Adrenal gland (tissue), 12 donors: ENCODE measurements around the gene RNF227. TPM values are rescaled to one million over a fixed set of nuclear protein-coding genes. Genes with fewer than 3 reads are reported as not detected.

ENCODE experiments used
- DNase-seq, 7 donors: peaks; one replicate each; pipeline ENCODE4 v3.0.0-alpha.2; 2019 to 2020
- H3K27ac ChIP-seq, 5 donors: fragments of 200-600 bp; sonication (generic) in 4 of 5; 1 replicate in 3 of 5; 2 replicates in 2 of 5; pipeline versions ENCODE4 v1.5.1 to v1.8.0; 2016 to 2020; ENCODE audit warnings: mild to moderate bottlenecking in 1 of 5
- H3K27me3 ChIP-seq: fragments of 200-600 bp; 2 replicates; pipeline ENCODE4 v1.8.0; 2021
- H3K36me3 ChIP-seq, 2 donors: fragments of 200-600 bp; replicated peaks in 1 of 2; 1 replicate in 1 of 2; 2 replicates in 1 of 2; pipeline versions ENCODE4 v1.5.1 to v1.8.0; 2018 to 2022
- H3K4me1 ChIP-seq, 2 donors: fragments of 200-600 bp; replicated peaks in 1 of 2; 1 replicate in 1 of 2; 2 replicates in 1 of 2; pipeline versions ENCODE4 v1.5.1 to v1.8.0; 2018 to 2021
- H3K4me3 ChIP-seq, 4 donors: fragments of 200-600 bp; sonication (generic) in 3 of 4; one replicate each; pipeline ENCODE4 v1.5.1; 2016 to 2018
- H3K9me3 ChIP-seq, 3 donors: fragments of 200-600 bp; sonication (generic) in 1 of 3; replicated peaks in 1 of 3; 1 replicate in 2 of 3; 2 replicates in 1 of 3; pipeline versions ENCODE4 v1.5.1 to v1.8.0; 2016 to 2021
- POLR2A ChIP-seq, 2 donors: fragments of 450-650 bp; IDR thresholded peaks; one replicate each; pipeline ENCODE4 v1.6.1; 2017; ENCODE audit warnings: antibody characterized with exemption in 2 of 2, mild to moderate bottlenecking in 2 of 2, moderate library complexity in 1 of 2
- WGBS, 4 donors: extraction: QIAGEN DNeasy Blood & Tissue Kit in 2 of 4; methylation state at CpG; one replicate each; pipeline versions ENCODE4 v1.1.5 to v1.1.7; 2013 to 2017; 5-methylcytosine and 5-hydroxymethylcytosine counted together
- intact Hi-C, 2 donors: fragments of 100-400 bp; cut with DNase I; formaldehyde crosslinking; loops; one replicate each; pipeline versions ENCODE4 v1.14.1 to v1.15.0; 2022 to 2023
- polyA plus RNA-seq, 3 donors: library from polyadenylated mRNA; stranded (reverse); fragments of 200-250 nt in 2 of 3; fragments of 350-450 nt in 1 of 3; fragmentation: Illumina TruSeq in 1 of 3; extraction: RNeasy Lipid Tissue Mini Kit (QIAGEN cat#74804) in 1 of 3; gene quantifications; one replicate each; pipeline ENCODE4 v1.2.3, GENCODE V29; 2013 to 2014
- total RNA-seq, 9 donors: library from RNA; depleted of rRNA in 4 of 9; stranded (reverse); fragments of >200 nt in 4 of 9; fragments of 120-200 nt in 1 of 9; fragmentation: NEBNext Ultra II Directional in 1 of 9; extraction: Animal tissue kit (Norgen Biotek cat#: 25700) in 1 of 9; gene quantifications; one replicate each; pipeline versions ENCODE4 v1.1.0 to v1.2.4, GENCODE V29; 2013 to 2023
- TF ChIP-seq, protein P1 (sequence below), 6 experiments: fragments of 450-650 bp in 4 of 6; fragments of 200-600 bp in 2 of 6; sonication (generic) in 1 of 6; IDR thresholded peaks; 1 replicate in 5 of 6; 2 replicates in 1 of 6; pipeline versions ENCODE4 v1.5.1 to v1.8.0; 2016 to 2021; ENCODE audit warnings: antibody characterized with exemption in 6 of 6, mild to moderate bottlenecking in 2 of 6, moderate library complexity in 1 of 6
- donor health status: healthy with polysubstance abuse.
- donor health status: Bipolar disorder and iron deficiency.
- donor health status: DM: yes; HTN: yes; CAD: no.
- donor health status: DM: no; HTN: no; CAD: no.
- donor health status: DM: no; HTN: no; CAD: no.
- donor health status: DM: yes; HTN: yes; CAD: no.

The RNF227 gene
- total and polyA plus RNA-seq, 12 donors = 1.1 to 17.3 (median 3.0) TPM

DNA sequence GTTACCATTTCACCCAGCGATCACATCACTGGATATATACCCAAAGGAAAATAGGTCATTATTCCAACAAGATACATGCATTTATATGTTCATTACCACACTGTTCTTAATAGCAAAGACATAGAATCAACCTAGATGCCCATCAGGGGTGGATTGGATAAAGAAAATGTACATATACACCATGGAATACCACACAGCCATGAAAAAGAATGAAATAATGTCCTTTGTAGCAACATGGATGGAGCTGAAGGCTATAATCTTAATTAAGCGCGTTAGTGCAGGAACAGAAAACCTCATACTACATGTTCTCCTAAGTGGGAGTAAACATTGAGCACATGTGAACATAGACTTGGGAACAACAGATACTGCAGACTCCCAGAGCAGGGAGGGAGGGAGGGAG lies 34.5 kb upstream of the RNF227 start:
- no peak overlapping the region for H3K27ac ChIP-seq
- no peak overlapping the region for H3K4me3 ChIP-seq
- peaks cover 0 to 36% of the 10 kb centered on the region in 2 donors for H3K36me3 ChIP-seq
- H3K27me3 ChIP-seq = no peaks in the 10 kb centered on the region
- intact Hi-C loops = no loop called here
- no peak for DNase-seq
- 80 to 97% (median 84%) methylated on average over 3 of the region's 3 CpGs for WGBS, 4 donors
- no peaks in the 10 kb centered on the region for H3K9me3 ChIP-seq
- H3K4me1 ChIP-seq = no peaks in the 10 kb centered on the region
- no peak for TF ChIP-seq POLR2A (IDR thresholded peaks at IDR 0.05)
- TF ChIP-seq, protein P1, sequence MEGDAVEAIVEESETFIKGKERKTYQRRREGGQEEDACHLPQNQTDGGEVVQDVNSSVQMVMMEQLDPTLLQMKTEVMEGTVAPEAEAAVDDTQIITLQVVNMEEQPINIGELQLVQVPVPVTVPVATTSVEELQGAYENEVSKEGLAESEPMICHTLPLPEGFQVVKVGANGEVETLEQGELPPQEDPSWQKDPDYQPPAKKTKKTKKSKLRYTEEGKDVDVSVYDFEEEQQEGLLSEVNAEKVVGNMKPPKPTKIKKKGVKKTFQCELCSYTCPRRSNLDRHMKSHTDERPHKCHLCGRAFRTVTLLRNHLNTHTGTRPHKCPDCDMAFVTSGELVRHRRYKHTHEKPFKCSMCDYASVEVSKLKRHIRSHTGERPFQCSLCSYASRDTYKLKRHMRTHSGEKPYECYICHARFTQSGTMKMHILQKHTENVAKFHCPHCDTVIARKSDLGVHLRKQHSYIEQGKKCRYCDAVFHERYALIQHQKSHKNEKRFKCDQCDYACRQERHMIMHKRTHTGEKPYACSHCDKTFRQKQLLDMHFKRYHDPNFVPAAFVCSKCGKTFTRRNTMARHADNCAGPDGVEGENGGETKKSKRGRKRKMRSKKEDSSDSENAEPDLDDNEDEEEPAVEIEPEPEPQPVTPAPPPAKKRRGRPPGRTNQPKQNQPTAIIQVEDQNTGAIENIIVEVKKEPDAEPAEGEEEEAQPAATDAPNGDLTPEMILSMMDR (IDR thresholded peaks at IDR 0.05) = no peak

DNA sequence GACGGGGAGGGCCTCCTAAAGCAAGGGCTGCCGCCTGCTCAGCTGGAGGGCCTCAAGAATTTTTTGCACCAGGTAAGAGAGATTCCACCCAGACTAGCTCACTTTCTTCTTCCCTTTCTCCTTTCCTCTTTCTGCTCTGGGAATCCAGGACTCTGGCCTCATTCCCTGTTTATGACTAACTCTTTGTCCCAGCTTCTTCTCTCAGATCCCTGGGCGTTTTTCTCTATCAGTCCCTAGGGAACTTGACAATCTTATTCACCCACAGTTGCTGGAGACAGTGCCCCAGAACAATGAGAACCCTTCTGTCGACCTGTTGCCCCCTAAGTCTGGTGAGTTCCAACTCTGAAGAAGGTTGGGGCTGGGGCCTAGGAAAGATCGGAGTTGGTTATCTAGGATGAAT lies 31.6 kb upstream of the RNF227 start:
- intact Hi-C loops = no loop called here
- H3K4me3 ChIP-seq = no peak overlapping the region
- peaks cover 0 to 62% of the 10 kb centered on the region in 2 donors for H3K36me3 ChIP-seq
- no peaks in the 10 kb centered on the region for H3K9me3 ChIP-seq
- no peaks in the 10 kb centered on the region for H3K27me3 ChIP-seq
- no peak for TF ChIP-seq POLR2A (IDR thresholded peaks at IDR 0.05)
- TF ChIP-seq, protein P1 (IDR thresholded peaks at IDR 0.05) = no peak
- no peak overlapping the region for H3K27ac ChIP-seq
- DNase-seq = no peak
- no peaks in the 10 kb centered on the region for H3K4me1 ChIP-seq
- WGBS, 4 donors = 87 to 89% (median 88%) methylated on average over 4 to 5 of the region's 5 CpGs

DNA sequence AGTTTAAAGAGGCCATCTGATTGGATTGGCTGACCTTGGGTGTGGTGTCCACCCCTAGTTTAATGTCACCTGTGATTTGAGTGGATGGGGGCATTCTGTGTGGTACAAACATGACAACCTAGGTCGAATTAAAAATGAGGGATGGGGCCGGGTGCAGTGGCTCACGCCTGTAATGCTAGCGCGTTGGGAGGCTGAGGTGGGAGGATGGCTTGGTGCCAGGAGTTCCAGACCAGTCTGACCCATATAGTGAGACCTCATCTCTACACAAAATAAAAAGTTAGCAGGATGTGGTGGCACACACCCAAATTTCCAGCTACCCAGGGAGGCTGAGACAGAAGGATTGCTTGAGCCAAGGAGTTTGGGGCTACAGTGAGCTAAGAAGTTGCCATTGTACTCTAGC lies 30.4 kb upstream of the RNF227 start:
- no peaks in the 10 kb centered on the region for H3K27me3 ChIP-seq
- TF ChIP-seq POLR2A (IDR thresholded peaks at IDR 0.05) = no peak
- TF ChIP-seq, protein P1 (IDR thresholded peaks at IDR 0.05) = no peak
- no peak for DNase-seq
- no peaks in the 10 kb centered on the region for H3K9me3 ChIP-seq
- H3K4me1 ChIP-seq = no peaks in the 10 kb centered on the region
- H3K4me3 ChIP-seq = no peak overlapping the region
- no peak overlapping the region for H3K27ac ChIP-seq
- H3K36me3 ChIP-seq = peaks cover 0 to 62% of the 10 kb centered on the region in 2 donors
- intact Hi-C loops = no loop called here
- 78 to 95% (median 88%) methylated on average over 5 of the region's 5 CpGs for WGBS, 4 donors

DNA sequence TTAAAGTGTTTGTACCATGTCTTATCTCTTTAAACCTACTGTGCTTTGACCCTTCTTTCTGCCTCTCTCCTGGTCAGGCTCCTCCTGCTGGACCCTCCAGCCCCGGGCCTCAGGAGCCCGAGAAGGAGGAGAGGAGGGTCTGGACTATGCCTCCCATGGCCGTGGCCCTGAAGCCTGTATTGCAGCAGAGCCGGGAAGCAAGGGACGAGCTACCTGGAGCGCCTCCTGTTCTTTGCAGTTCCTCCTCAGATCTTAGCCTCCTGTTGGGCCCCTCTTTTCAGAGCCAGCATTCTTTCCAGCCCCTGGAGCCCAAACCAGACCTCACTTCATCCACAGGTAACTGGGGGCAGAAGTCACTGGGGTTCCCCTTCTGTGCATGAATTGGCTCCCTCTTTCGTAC lies 29.6 kb upstream of the RNF227 start:
- 82 to 97% (median 86%) methylated on average over 4 to 7 of the region's 7 CpGs for WGBS, 4 donors
- Histone ChIP-seq H3K27ac (no peak overlapping the region), H3K4me1 (no peaks in the 10 kb centered on the region), H3K36me3 (peaks cover 0 to 68% of the 10 kb centered on the region in 2 donors), H3K9me3 (no peaks in the 10 kb centered on the region), H3K4me3 (no peak overlapping the region), H3K27me3 (no peaks in the 10 kb centered on the region)
- TF ChIP-seq POLR2A (IDR thresholded peaks at IDR 0.05) = no peak
- TF ChIP-seq, protein P1 (IDR thresholded peaks at IDR 0.05) = no peak
- no peak for DNase-seq
- intact Hi-C loops = no loop called here
